Lower lobe of right lung (tissue), 2 donors: ENCODE results near the gene RSRC2. TPM values are rescaled to one million over a fixed set of nuclear protein-coding genes. Genes with fewer than 3 reads are reported as not detected.

Experiments
- ATAC-seq, 2 donors: fragments of 200-7000 bp; cut with Tn5 transposase; one replicate each; pipeline ENCODE4 v1.9.1; 2020 to 2022; ENCODE audit warnings: mild to moderate bottlenecking in 2 of 2, moderate library complexity in 2 of 2
- DNase-seq: peaks from one replicate; pipeline ENCODE4 v3.0.0-alpha.2; 2020
- H3K27ac ChIP-seq: fragments of 200-600 bp; one replicate; pipeline ENCODE4 v1.8.0; 2022
- H3K27me3 ChIP-seq: fragments of 200-600 bp; one replicate; pipeline ENCODE4 v1.8.0; 2022; ENCODE audit warnings: low read depth
- H3K36me3 ChIP-seq: fragments of 200-600 bp; one replicate; pipeline ENCODE4 v1.8.0; 2022; ENCODE audit warnings: mild to moderate bottlenecking
- H3K4me1 ChIP-seq: fragments of 200-600 bp; one replicate; pipeline ENCODE4 v1.8.0; 2022
- H3K4me3 ChIP-seq: fragments of 200-600 bp; one replicate; pipeline ENCODE4 v1.8.0; 2022; ENCODE audit warnings: mild to moderate bottlenecking
- H3K9me3 ChIP-seq: fragments of 200-600 bp; one replicate; pipeline ENCODE4 v1.8.0; 2022
- intact Hi-C: fragments of 100-400 bp; cut with DNase I; formaldehyde crosslinking; loops from one replicate; pipeline ENCODE4 v1.11.0; 2022
- total RNA-seq: library from RNA; stranded (reverse); fragmentation: NEBNext Ultra II Directional; extraction: Animal tissue kit (Norgen Biotek cat#: 25700); gene quantifications from one replicate; pipeline ENCODE4 v1.2.1, GENCODE V29; 2021
- TF ChIP-seq, protein P1 (sequence below): fragments of 200-600 bp; IDR thresholded peaks from one replicate; pipeline ENCODE4 v1.8.0; 2022; ENCODE audit warnings: antibody characterized with exemption, mild to moderate bottlenecking
- donor health status: DM: no; HTN: yes; CAD: no; lungs with severe emphysema.

The RSRC2 gene
- total RNA-seq, 1 donor from 2014 or later: 59.1 TPM

DNA sequence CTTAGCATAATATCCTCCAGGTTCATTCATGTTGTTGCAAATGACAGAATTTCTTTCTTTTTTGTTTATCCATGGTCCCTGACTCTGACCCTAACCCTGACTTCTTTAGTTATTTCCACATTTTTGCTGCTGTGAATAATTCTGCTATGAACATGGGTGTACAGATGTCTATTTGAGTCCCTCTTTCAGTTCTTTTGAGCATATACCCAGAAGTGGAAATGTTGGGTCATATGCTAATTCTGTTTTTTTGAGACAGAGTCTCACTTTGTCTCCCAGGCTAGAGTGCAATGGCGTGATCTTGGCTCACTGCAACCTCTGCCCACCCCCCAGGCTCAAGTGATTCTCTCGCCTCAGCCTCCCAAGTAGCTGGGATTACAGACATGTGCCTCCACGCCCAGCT, 33.4 kb upstream of the RSRC2 start:
- no peak overlapping the region for H3K27ac ChIP-seq
- TF ChIP-seq, protein P1, sequence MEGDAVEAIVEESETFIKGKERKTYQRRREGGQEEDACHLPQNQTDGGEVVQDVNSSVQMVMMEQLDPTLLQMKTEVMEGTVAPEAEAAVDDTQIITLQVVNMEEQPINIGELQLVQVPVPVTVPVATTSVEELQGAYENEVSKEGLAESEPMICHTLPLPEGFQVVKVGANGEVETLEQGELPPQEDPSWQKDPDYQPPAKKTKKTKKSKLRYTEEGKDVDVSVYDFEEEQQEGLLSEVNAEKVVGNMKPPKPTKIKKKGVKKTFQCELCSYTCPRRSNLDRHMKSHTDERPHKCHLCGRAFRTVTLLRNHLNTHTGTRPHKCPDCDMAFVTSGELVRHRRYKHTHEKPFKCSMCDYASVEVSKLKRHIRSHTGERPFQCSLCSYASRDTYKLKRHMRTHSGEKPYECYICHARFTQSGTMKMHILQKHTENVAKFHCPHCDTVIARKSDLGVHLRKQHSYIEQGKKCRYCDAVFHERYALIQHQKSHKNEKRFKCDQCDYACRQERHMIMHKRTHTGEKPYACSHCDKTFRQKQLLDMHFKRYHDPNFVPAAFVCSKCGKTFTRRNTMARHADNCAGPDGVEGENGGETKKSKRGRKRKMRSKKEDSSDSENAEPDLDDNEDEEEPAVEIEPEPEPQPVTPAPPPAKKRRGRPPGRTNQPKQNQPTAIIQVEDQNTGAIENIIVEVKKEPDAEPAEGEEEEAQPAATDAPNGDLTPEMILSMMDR: no peak
- intact Hi-C loops: no loop called here
- no peaks in the 10 kb centered on the region for H3K27me3 ChIP-seq
- H3K4me3 ChIP-seq: no peak overlapping the region
- ATAC-seq (no peak), DNase-seq (no peak)
- no peaks in the 10 kb centered on the region for H3K9me3 ChIP-seq
- peaks cover 22% of the 10 kb centered on the region for H3K36me3 ChIP-seq
- H3K4me1 ChIP-seq: no peaks in the 10 kb centered on the region

DNA sequence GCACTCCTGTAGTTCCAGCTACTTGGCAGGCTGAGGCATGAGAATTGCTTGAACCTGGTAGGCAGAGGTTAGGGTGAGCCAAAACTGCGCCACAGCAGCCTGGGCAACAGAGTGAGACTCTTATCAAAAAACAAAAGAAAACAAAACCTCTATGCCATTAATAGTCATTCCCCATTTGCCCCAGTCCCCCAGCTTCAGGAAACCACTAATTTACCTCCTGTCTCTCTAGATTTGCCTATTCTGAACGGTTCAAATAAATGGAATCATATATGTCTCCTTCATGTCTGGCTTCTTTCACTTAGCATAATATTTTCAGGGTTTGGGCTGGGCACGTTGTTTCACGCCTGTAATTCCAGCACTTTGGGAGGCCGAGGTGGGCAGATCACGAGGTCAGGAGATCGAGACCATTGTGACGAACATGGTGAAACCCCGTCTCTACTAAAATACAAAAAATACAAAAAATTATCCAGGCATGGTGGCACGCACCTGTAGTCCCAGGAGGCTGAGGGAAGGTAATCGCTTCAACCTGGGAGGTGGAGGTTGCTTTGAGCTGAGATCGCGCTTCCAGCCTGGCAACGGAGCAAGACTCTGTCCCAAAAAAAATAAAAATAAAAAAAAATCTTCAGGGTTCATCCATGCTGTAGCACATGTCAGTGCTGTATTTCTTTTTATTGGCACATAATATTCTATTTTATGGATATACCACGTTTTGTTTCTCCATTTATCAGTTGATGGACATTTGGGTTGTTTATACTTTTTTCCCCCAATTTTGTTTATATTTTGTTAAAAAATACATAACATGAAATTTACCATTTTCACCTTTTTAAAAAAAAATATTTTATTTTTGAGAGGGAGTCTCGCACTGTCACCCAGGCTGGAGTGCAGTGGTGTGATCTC, 32.3 kb upstream of the RSRC2 start:
- peaks cover 22% of the 10 kb centered on the region for H3K36me3 ChIP-seq

DNA sequence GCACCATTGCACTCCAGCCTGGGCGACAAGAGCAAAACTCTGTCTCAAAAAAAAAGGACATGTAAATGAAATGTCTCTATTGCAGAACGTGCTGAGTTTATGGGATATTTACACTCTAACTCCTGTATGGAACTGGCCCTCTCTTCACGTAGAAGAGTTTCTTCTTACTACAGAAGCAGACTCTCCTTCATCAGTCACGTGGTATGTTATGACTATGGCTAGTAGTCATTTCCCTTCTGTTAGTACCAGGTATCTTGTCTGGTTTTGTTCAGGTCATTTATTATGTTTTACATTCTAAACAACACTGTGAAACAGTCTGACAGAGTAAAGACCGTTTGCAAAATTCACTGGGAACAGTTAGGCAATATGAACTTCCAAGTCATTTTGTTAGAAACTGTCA, 20.6 kb upstream of the RSRC2 start:
- ATAC-seq: no peak
- TF ChIP-seq, protein P1: no peak
- Histone ChIP-seq H3K4me3 (no peak overlapping the region), H3K36me3 (peaks cover 53% of the 10 kb centered on the region), H3K4me1 (no peaks in the 10 kb centered on the region), H3K27me3 (no peaks in the 10 kb centered on the region), H3K27ac (no peak overlapping the region), H3K9me3 (no peaks in the 10 kb centered on the region)
- DNase-seq: no peak
- intact Hi-C loops: no loop called here

More for the DNA sequence above, 32.3 kb upstream of the RSRC2 start:
- ATAC-seq: no peak
- TF ChIP-seq, protein P1: no peak
- no peak for DNase-seq
- intact Hi-C loops: no loop called here
- Histone ChIP-seq H3K27ac (no peak overlapping the region), H3K4me3 (no peak overlapping the region), H3K4me1 (no peaks in the 10 kb centered on the region), H3K9me3 (no peaks in the 10 kb centered on the region), H3K27me3 (no peaks in the 10 kb centered on the region)

DNA sequence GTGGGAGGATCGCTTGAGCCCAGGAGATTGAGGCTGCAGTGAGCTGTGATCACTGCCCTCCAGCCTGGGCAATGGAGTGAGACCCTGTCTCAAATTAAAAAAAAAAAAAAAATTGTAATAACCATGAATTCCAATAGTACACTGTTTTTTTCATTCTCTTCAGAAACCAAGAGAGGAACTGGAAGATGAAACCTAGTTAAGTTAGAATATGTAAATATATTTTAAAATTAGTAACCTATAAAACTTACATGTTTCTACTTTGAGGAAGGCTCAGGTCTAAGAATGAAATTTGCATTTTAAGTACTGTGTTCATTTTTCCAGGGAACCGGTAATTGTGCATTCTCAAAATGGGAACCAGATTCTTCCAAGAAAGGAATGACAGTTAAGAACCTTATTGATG, 19.1 kb upstream of the RSRC2 start:
- H3K36me3 ChIP-seq: peaks cover 49% of the 10 kb centered on the region
- no peaks in the 10 kb centered on the region for H3K4me1 ChIP-seq
- intact Hi-C loops: no loop called here
- TF ChIP-seq, protein P1: no peak
- no peaks in the 10 kb centered on the region for H3K27me3 ChIP-seq
- H3K27ac ChIP-seq: no peak overlapping the region
- H3K9me3 ChIP-seq: no peaks in the 10 kb centered on the region
- ATAC-seq (no peak), DNase-seq (no peak)
- H3K4me3 ChIP-seq: no peak overlapping the region

DNA sequence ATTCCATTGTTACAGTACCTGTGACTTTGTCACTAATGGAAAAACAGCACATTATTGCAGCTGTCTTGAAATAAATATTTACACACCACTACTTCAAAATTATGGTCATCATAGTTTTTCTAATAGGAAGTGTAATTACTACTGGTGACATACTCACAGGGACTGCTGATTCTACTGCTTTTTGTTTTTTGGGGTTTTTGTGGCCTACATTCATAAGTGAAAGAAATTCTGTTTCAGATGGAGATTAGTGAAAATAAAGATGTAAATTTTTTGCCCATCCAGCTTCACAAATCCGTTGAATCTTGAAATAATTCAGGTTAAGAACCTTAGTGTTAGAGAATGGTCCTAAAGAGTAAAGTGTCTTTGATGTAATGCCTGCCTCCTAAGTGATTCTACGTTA, 17.8 kb upstream of the RSRC2 start:
- Histone ChIP-seq H3K4me3 (no peak overlapping the region), H3K27me3 (no peaks in the 10 kb centered on the region), H3K9me3 (no peaks in the 10 kb centered on the region), H3K4me1 (no peaks in the 10 kb centered on the region), H3K36me3 (peaks cover 43% of the 10 kb centered on the region), H3K27ac (no peak overlapping the region)
- TF ChIP-seq, protein P1: no peak
- ATAC-seq (no peak), DNase-seq (no peak)
- intact Hi-C loops: no loop called here
